Stimulated activated CD8-positive, alpha-beta memory T cell treated with anti-CD3 and anti-CD28 coated beads, Interleukin-15, amount 100 ng/mL, for 48 hours (primary cell): ENCODE measurements around the gene ZCCHC12.
"Not testable (repeated sequence)": the region's sequence is repeated elsewhere in the genome, so short reads cannot be mapped to it uniquely, and the experiment has no call there.

ENCODE experiments used
- DNase-seq, 2 donors: peaks; one replicate each; pipeline ENCODE4 v3.0.0-alpha.2; 2020; ENCODE audit warnings: low read depth in 2 of 2

ZCCHC12 gene

DNA sequence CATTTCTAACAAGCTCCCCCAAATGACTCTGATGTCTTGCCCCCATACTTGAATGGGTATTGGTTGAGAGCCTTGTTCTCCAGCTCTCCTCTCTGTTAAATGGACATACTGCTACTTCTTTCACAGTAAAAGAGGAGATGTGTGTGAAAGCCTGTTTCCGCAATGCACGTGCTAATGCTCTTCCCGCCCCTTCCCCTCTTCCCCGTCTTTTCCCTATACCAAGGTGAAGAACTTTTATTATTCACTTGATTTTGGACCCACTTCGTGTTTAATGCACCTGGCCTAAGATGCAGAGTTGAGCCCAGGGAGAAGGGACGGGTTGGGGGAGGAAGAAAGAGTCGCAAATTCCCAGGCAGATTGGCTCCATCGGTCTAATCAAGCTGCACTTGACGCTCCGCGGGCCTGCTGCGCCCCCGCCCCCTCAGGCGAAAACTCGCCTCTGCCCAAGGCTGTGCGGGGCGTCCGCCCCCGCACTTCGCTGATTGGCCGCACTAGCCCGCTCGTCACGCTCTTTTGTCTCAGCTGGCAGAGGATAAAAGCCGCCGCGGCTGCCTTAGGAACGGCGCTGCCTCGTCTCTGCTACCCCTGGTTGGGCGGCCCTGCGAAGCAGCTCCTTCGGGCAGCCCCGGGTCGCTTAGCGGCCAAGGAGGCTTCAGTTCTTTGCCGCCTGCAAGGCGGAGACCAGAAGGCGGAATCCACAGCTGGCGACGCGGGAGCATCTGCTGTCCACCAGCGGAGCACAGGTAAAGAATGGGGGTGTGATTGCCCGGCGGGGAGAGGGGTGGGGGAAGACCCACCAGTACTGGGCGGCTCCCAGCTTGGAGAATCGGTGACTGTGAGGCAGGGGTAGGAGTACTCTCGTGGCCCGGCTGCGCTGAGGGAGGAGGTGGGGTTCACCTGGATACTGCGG is at the start of gene ZCCHC12:
Gene ZCCHC12, plus strand, starts transcription at position 562 of the 910 bp plus-strand sequence. CDS start 1,421 bp downstream, outside the sequence.
- DNase-seq: peak; percentile 17 to 25

DNA sequence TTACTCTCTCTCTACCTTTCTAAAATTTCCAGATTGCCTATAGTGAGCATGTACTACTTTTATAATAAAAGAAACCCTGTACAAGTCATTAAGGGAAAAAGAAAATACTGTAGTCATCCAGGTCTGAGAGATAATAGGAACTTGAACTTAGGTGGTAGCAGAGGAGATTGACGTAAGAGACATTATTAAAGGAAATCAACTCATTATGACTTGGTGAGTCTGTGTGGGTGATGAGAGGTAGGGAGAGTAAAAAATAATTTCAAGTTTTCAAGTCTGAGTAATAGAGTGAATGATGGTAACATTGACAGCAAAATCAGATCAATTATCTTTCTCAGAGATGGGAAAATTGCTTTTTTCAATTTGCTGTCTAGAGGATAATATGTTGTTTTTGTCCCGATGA is 44.0 kb upstream of the ZCCHC12 start:
- DNase-seq: no peak

DNA sequence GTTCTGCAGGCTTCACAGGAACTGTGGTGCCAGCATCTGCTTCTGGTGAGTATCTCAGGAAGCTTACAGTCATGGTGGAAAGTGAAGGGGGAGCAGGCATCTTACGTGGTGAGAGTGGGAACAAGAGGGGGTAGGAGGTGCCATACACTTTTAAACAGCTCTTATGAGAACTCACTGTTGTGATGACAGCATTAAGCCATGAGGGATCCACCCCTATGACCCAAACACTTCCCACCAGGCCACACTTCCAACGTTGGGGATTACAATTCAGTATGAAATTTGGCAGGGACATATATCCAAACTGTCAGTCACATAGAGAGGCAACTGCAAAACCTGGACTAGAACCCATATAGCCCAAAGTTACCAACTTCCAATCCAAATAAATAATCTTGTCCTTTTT is 43.1 kb upstream of the ZCCHC12 start:
- DNase-seq: no peak

DNA sequence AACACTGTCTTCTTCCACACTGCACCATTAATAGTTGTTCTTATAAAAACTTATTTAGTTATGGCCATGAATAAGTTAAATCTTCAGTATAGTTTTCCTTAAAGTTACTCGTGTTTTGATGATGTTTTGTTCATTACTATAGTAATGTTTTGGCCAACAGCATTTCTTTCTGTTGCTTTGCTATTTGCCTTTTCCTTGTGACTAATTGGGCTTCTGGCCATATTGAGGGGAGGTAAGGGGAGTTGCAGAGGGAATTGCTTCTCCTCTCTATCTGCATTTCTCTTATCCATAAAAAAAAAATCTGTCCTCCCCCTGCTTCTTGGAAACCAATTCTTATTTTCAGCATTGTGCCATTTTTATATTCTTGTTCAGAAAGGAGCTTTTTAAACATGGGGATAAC is 42.7 kb upstream of the ZCCHC12 start:
- no peak for DNase-seq

DNA sequence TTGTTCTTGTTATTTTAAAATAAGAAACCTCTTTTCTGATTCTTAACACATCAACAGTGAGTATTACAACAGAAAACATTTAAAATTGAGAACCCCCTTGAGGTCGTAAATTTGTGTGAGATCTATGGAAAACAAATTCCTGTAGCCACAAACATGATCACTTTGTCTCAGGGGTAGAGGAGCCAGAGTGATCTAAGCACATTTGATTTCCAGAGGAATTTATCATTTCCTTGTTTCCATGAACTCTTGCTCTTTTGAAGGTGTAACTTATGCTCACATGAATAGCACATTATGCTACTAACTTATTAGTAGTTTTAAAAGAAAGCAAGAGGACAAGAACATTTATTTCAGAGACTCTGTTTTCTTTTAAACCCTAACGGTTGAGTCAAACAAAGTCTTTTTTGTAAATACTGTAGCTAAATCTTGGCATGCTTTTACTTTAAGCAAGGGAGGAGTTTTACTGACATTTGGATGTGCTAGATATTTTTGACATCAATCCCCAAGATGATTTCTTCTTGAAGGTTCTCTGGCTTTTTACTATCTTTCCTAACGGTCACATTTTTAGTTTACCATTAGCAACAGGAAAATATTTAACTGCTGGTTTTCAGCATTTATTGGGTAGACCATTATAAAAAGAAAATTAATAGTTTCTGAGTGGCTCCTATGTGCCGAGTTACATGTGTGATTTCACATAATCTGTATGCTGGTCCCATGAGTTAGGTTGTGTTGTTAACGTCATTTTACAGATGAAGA is 27.9 kb upstream of the ZCCHC12 start:
- no peak for DNase-seq

DNA sequence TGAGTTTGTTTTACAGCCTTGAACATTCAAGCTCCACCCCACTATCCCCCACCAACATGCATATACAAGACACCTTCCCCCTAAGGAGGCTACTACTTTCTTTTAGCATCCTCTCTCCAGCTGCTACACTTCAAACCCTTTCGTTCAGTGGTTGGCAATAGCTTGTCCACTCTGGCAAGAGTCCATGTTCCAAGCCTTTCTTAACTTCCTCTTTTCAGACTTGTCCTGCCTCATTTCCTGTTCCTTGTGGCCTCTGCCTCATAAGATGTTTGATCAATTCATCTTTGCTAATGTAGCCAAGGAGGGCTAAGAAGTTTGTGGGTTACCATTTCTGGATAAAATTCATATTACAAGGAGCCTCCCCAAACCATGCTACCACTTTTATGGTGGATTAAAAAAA is 20.8 kb upstream of the ZCCHC12 start:
- no peak for DNase-seq

DNA sequence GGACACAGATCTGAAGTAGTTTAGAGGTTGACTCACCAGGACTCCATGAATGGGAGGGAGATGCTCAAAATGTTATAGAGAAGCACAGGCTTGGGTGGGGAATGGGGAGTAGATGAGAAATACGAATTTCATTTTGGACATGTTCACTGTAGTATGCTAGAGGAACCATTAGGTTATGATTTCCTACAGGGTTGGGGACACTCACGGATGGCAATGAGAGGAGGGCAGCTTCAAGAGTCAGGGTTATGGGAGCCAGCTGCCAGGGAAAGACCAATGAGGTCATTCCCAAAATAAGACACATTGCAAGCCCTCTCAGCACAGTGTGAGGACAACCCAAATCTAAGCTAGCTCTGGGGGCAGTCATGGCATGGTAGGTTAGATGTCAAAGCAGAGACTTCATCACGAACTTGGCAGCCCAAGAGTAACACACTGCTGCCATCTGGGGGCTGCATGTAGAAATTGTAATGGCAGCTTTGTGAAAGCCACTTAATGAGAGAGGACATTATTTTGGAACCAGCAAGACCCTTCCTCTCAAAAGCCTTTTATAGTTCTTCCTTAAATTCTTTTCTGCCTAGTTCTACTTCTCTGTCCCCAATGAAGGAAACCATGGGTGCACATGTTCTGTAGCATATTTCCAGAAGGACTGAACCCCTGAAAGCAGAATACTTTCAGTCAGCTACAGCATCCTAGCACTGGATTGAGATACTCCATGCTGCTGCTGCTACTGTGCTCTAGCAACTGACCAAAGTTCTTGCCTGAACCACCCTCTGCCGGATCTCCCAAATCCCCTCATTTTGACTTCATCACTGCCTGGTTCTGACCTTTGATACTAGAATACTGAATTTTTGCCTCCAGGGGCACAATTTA is 16.2 kb upstream of the ZCCHC12 start:
- peak in 1 of 2 donors; percentile 11 for DNase-seq

DNA sequence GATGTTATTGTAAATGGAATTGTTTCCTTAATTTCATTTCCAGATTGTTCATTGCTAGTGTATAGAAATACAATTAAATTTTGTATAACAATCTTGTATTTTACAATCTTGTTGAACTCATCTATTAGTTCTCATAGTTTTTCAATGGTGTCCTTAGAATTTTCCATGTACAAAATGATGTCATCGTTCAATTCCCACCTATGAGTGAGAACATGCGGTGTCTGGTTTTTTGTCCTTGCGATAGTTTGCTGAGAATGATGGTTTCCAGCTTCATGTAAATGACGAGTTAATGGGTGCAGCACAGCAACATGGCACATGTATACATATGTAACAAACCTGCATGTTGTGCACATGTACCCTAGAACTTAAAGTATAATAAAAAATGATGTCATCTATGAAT is 6.4 kb upstream of the ZCCHC12 start:
- DNase-seq: not testable (repeated sequence)

DNA sequence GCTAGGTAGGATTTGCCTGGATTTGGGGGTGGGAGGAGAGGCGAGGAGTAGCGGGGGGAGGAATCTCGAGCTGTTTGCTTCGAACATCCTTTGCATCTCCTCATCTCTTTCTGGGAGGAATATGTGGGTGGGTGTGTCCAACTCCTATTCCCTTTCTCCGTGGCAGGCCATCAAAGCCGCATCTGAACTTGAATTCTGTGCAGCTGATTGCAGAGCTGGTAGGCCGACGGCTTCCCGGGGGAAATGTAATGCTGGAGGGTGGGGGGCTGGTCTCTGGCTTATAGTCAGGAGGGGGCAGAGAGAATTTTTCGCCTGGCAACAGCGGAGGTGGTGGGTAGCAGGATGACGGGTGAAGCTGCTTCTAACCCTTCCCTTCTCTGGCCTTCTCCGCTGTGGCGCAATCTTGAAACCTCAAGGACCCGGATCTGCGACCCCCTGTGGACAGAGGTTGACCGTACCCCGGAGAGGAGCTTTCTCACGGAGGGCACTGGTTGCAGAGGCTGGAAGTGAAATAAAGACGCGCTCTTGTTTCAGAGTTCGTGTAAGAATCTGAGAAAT is 628 bp downstream of the ZCCHC12 start:
- no peak for DNase-seq

DNA sequence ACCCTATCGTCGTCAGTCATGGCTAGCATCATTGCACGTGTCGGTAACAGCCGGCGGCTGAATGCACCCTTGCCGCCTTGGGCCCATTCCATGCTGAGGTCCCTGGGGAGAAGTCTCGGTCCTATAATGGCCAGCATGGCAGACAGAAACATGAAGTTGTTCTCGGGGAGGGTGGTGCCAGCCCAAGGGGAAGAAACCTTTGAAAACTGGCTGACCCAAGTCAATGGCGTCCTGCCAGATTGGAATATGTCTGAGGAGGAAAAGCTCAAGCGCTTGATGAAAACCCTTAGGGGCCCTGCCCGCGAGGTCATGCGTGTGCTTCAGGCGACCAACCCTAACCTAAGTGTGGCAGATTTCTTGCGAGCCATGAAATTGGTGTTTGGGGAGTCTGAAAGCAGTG is 1.6 kb downstream of the ZCCHC12 start:
- DNase-seq: no peak

DNA sequence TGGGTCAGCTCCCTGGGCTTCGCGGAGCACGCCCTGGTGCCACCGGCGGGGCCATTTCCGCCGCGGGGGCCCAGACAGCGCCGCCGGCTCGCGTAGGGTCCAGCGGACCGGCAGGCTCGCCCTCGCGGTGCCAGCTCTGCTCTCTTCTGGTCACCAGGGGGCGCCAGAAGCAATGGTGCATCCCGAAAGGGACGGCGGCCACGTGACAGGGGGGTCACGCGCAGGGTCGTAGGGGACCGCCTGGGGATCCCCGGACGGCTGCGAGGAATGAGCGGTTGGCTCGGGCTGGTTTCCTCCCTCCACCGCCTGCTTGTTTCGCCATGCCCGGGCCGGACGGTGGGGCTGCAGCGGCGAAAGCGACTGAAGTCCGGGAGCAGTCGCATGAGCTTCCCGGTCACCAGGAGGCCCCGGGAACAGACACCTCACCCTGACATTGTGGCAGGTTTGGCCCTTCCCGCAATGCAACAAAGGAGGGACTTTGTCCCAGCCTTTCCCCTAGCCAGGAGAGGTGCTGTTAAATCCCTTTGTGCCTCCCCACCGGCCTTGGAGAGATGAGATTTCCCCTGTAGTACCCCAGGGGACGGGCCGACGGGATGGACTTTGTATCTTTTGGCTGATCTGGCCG is 15.8 kb downstream of the ZCCHC12 start:
- DNase-seq: peak; percentile 40 to 51

DNA sequence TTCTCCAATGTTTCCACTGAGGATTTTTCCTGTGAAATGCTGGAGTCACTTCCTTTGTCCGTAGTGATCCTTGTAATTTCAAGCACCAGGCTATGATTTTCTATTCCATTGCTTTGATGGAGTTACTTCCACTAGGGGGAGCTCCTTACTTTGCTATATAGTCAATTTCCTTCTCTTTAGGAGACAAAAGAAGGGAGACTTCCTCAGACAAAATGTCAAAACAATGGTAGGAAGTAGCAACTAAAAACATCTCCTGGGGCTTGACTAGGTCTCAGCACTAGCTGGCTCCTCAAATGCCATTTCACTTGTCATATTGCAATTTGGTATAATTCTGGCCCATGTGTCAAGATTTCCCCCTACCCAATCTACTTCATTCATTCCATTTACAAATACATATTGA is 24.1 kb downstream of the ZCCHC12 start:
- DNase-seq: no peak

DNA sequence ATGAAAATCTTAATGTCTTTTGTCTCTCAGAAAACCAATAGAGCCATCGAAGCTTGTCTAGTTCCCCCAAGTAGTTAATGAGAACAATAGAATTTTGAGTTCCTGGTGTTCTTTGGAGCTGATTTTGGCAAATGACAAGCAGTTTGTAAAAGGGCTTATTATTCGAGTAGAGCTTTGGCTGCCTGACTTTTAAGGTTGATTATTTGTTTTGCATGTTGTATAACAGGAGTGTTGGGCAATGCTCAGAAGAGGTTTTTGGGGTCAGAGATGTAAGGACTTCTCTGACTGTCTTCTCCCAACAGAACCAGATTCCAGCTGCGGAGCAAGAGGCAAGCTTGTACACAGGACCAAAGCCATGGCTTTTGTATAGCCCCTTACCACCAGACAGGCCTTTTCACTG is 30.0 kb downstream of the ZCCHC12 start:
- no peak for DNase-seq

DNA sequence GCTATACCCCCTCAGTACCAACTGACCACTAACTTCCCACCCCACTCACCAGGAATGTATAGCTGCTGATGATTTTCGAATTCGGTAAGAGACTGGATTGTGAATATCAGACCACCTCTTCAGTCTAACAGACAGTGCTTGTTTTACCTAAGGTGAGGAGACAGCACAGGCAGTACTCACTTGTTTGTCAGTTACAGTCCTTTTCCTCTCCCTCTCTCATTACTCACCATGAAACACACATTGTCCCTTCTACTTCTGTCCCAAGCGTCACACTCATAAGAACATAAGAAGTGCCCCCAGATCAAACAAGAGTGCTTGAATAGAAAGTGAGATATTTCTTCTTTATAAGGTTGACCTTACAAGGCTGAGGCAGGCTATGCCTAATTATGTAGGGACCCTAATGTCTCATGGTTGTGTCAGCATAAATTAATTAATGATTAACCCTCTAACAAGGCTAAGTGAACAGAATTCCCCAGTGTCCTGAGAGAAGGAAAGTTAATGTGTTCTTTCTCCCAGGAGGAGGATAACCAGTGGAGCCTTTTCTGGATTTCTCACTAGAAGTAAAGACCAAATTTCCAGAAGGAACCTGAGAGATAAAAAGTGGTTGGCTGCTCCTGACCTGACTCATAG is 32.2 kb downstream of the ZCCHC12 start:
- no peak for DNase-seq

DNA sequence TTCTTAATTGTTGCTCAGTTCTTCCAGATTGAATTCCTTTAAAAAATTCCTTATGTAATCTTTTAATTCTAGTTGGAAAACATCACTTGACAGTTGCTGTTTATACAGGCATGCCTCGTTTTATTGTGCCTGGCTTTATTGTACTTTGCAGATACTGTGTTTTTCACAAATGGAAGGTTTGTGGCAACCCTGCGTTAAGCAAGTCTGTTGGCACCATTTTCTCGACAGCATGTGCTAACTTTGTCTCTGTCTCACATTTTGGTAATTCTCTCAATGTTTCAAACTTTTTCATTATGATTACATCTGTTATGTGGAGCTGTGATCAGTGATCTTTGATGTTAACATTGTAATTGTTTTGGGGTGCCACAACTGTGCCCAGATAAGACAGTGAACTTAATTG is 33.4 kb downstream of the ZCCHC12 start:
- no peak for DNase-seq

DNA sequence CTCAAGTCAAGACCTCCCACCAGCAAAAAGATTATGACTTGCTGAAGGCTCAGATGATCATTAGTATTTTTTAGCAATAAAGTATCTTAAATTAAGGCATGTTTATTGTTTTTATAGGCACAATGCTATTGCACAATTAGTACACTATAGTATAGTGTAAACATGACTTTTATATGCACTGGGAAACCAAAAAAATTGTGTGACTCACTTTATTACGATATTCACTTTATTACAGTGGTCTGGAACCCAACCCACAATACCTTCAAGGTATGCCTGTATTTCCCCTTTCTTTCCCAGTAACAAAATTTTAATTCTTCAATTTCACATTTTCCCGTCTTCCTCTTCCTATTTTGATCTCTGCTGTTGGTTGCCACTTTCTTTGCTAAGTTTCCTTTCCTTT is 37.7 kb downstream of the ZCCHC12 start:
- no peak for DNase-seq

DNA sequence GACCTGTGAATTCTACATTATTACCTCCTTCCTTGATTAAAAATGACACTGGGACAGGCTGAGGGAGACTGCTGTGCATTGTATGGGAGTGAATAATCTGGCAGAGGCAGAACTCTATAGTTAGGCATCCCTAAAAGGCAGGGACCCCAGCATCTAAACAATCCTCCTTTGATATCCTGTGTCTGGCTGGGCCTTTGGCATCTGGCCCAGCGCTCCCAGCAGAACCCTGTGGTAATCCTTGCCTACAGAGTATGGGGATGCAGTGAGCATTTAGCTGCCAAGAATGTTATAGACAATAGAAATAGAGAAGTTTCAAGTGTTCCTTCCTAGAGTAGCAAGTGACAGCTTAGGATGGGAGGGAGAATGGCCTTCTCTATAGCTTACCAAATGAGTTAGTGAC is 38.5 kb downstream of the ZCCHC12 start:
- no peak for DNase-seq

DNA sequence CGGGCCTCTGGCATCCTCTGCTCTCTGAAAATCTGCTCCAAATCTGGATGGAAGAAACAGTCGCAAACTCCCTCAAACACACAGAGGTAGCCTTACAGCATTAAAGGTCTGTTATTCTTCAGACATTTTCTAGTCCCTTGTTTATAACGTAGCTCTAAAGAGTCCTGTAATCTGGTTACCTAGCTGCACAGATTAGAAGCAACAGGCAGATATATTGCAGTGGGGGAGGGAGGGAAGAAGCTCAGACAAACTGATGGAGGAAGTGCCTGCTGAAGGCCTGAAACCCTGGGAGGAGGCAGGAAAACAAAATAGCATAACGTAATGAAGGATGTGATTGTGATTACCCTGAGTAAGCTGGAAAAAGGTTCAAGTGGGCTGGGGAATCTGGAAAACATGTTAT is 39.4 kb downstream of the ZCCHC12 start:
- no peak for DNase-seq

DNA sequence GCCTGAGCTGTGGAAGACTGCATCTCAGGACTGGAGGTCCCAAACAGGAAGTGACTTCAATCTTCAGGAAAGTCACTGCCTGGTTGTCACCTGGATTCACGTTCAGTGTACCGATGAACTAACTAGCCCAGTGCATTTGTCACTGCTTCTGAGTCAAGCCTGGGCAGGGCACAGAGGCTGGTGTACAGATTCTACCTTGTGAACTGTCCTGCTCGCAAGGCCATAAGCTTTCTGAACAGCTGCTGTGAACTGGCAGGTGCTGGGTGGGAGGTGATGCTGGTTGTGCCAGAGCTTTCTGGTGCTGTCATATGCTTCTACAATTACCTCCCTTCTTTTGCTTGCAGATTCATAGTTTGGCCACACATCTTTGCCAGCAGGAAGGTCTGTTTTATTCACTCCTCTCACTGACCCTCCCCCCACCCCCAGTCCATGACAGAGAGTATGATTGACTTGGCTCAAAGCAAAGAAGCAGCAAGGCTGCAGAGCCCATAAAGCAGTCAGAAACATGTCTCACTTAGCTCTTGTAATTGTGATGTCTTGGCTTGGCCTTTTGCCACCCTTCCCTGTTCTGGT is 40.5 kb downstream of the ZCCHC12 start:
- DNase-seq: no peak

DNA sequence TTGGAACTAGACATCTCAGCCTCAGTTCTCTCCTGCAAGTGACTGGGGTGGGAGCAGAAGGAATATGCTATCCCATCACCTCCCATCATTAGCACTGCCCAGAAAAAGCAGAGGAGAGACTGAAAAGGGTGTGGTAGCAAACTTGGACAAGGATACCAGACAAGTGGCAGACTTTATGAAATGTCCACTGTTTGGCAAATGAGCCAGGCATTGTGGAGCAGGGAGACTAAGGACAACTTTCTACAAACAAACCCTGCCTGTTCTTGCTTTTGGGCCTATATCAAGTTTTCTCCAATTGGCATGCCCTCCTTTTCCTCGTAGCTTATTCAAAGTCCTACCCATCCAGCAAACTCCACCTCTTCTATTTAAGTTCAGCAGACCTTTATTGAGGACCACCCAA is 41.6 kb downstream of the ZCCHC12 start:
- no peak for DNase-seq
